Ureter (tissue), 1 donor: ENCODE measurements around the gene MCIDAS. TPM values are rescaled to one million over a fixed set of nuclear protein-coding genes. Genes with fewer than 3 reads are reported as not detected.
A peak's percentile ranks its signal among the peaks of the same experiment; 100 is the strongest.

Experiments
- DNase-seq: peaks from one replicate; pipeline ENCODE4 v3.0.0-alpha.2; 2020; ENCODE audit warnings: low spot score
- total RNA-seq: library from RNA; stranded (reverse); gene quantifications from one replicate; pipeline ENCODE4 v1.2.4, GENCODE V29; 2023
- donor health status: DM: yes; HTN: yes; CAD: no.

Gene MCIDAS
- total RNA-seq: 2.7 TPM

- DNase-seq: no peak
Observed at GRCh38 chr5:55226934-55227663, at the start of gene MCIDAS. MCIDAS (minus strand) TSS chr5:55227315; CDS start chr5:55227138, 177 bp downstream.

- no peak for DNase-seq
Observed at GRCh38 chr5:55276771-55277170, 49.7 kb upstream of the MCIDAS start.

- DNase-seq: no peak
Observed at GRCh38 chr5:55258339-55258738, 31.2 kb upstream of the MCIDAS start.

- DNase-seq: no peak
Observed at GRCh38 chr5:55254802-55255201, 27.7 kb upstream of the MCIDAS start.

GRCh38 chr5:55250064-55250463 lies 22.9 kb upstream of the MCIDAS start:
- no peak for DNase-seq

- peak; percentile 55 for DNase-seq
Observed at GRCh38 chr5:55241746-55242145, 14.6 kb upstream of the MCIDAS start.

GRCh38 chr5:55236800-55237199 lies 9.7 kb upstream of the MCIDAS start:
- DNase-seq: no peak

GRCh38 chr5:55234121-55234700 lies 7.1 kb upstream of the MCIDAS start:
- peak; percentile 50 for DNase-seq

GRCh38 chr5:55232985-55233928 lies 6.1 kb upstream of the MCIDAS start, which contains the start of gene CCNO:
CCNO (minus strand) TSS chr5:55233608; CDS start chr5:55233523, 85 bp downstream.
- peak; percentile 80 for DNase-seq

GRCh38 chr5:55232271-55232984 lies 5.3 kb upstream of the MCIDAS start:
- peak; percentile 53 for DNase-seq

- no peak for DNase-seq
Observed at GRCh38 chr5:55231919-55232270, 4.8 kb upstream of the MCIDAS start.

- no peak for DNase-seq
Observed at GRCh38 chr5:55231029-55231918, 4.2 kb upstream of the MCIDAS start.

- no peak for DNase-seq
Observed at GRCh38 chr5:55230086-55230629, 3.0 kb upstream of the MCIDAS start.

- DNase-seq: no peak
Observed at GRCh38 chr5:55227664-55228430, 732 bp upstream of the MCIDAS start.

GRCh38 chr5:55226027-55226933 lies 835 bp downstream of the MCIDAS start:
- DNase-seq: peak; percentile 66

GRCh38 chr5:55225346-55225745 lies 1.8 kb downstream of the MCIDAS start:
- DNase-seq: no peak

GRCh38 chr5:55223812-55224240 lies 3.3 kb downstream of the MCIDAS start:
- no peak for DNase-seq
